CD4-positive, CD25-positive, alpha-beta regulatory T cell (primary cell): ENCODE measurements around the gene ENTPD7. TPM values are rescaled to one million over a fixed set of nuclear protein-coding genes. Genes with fewer than 3 reads are reported as not detected.
A peak's percentile ranks its signal among the peaks of the same experiment; 100 is the strongest.
"Not testable (repeated sequence)": the region's sequence is repeated elsewhere in the genome, so short reads cannot be mapped to it uniquely, and the experiment has no call there.

ENCODE experiments used
- ATAC-seq, 2 donors: fragments of 150-1000 bp; cut with Tn5 transposase; one replicate each; pipeline ENCODE4 v1.10.0; 2021; ENCODE audit warnings: low read depth in 2 of 2, moderate number of reproducible peaks in 2 of 2, moderate library complexity in 1 of 2
- DNase-seq, 3 donors: peaks; one replicate each; pipeline versions ENCODE4 v3.0.0 to v3.0.0-alpha.2; 2012 to 2022; ENCODE audit warnings: mixed read lengths in 1 of 3
- H3K27ac ChIP-seq: one replicate; pipeline ENCODE4 v1.7.0; 2013; ENCODE audit warnings: mild to moderate bottlenecking, low read length; ENCODE audit not compliant: insufficient read depth, poor library complexity, severe bottlenecking
- H3K27me3 ChIP-seq: one replicate; pipeline ENCODE4 v1.7.0; 2013; ENCODE audit warnings: low read length; ENCODE audit not compliant: control insufficient read depth, insufficient read depth
- H3K36me3 ChIP-seq: one replicate; pipeline ENCODE4 v1.7.0; 2013; ENCODE audit warnings: mild to moderate bottlenecking, low read length, moderate library complexity; ENCODE audit not compliant: control insufficient read depth, insufficient read depth
- H3K4me1 ChIP-seq: 2 replicates; pipeline ENCODE4 v1.7.0; 2013; ENCODE audit warnings: mild to moderate bottlenecking, low read length; ENCODE audit not compliant: insufficient read depth, control insufficient read depth, poor library complexity, severe bottlenecking
- H3K4me3 ChIP-seq: one replicate; pipeline ENCODE4 v1.7.0; 2013; ENCODE audit warnings: low read depth, mild to moderate bottlenecking, low read length, moderate library complexity
- H3K9me3 ChIP-seq, 2 experiments: 1 replicate in 1 of 2; 2 replicates in 1 of 2; pipeline ENCODE4 v1.7.0; 2013; ENCODE audit warnings: low read length in 2 of 2, mild to moderate bottlenecking in 1 of 2, moderate library complexity in 1 of 2; ENCODE audit not compliant: control insufficient read depth in 2 of 2
- H3K27ac Mint-ChIP-seq, 3 donors: one replicate each; pipeline ENCODE4 v1.8.0; 2020 to 2022; ENCODE audit warnings: mild to moderate bottlenecking in 3 of 3, mixed read lengths in 3 of 3, moderate library complexity in 2 of 3
- H3K27me3 Mint-ChIP-seq: one replicate; pipeline ENCODE4 v1.8.0; 2022; ENCODE audit warnings: mild to moderate bottlenecking, mixed read lengths
- H3K36me3 Mint-ChIP-seq: one replicate; pipeline ENCODE4 v1.8.0; 2020; ENCODE audit warnings: mixed read lengths
- H3K4me1 Mint-ChIP-seq, 4 donors: one replicate each; pipeline ENCODE4 v1.8.0; 2020 to 2022; ENCODE audit warnings: mixed read lengths in 4 of 4, mild to moderate bottlenecking in 1 of 4
- H3K4me3 Mint-ChIP-seq, 4 donors: one replicate each; pipeline ENCODE4 v1.8.0; 2020 to 2022; ENCODE audit warnings: mild to moderate bottlenecking in 4 of 4, mixed read lengths in 4 of 4, moderate library complexity in 3 of 4
- H3K9me3 Mint-ChIP-seq, 7 donors: one replicate each; pipeline ENCODE4 v1.8.0; 2020 to 2022; ENCODE audit warnings: mixed read lengths in 7 of 7, mild to moderate bottlenecking in 3 of 7, moderate library complexity in 2 of 7
- polyA plus RNA-seq, 4 donors: library from polyadenylated mRNA; unstranded; fragments of 300-500 nt; fragmentation: Illumina TruSeq; gene quantifications; one replicate each; pipeline ENCODE4 v1.2.3, GENCODE V29; 2021
- total RNA-seq: library from RNA; stranded (reverse); gene quantifications from one replicate; pipeline ENCODE4 v1.2.3, GENCODE V29; 2022

The ENTPD7 gene
- total and polyA plus RNA-seq, 5 donors from 2014 or later: 0.94 to 3.2 (median 1.4) TPM

GRCh38 chr10:99730026-99730425, 70.7 kb downstream of the ENTPD7 start:
- Histone ChIP-seq H3K27me3 (no peaks in the 10 kb centered on the region), H3K9me3 (no peaks in the 10 kb centered on the region), H3K36me3 (peaks cover 30% of the 10 kb centered on the region), H3K27ac (no peak overlapping the region), H3K4me1 (peaks cover 27% of the 10 kb centered on the region), H3K4me3 (no peak overlapping the region)
- peak overlapping the region in 1 of 4 donors; percentile 30 for H3K4me3 Mint-ChIP-seq
- peaks cover 6% of the 10 kb centered on the region for H3K27me3 Mint-ChIP-seq
- ATAC-seq (no peak), DNase-seq (no peak)
- peaks cover 20% of the 10 kb centered on the region for H3K36me3 Mint-ChIP-seq
- peaks cover 12 to 57% (median 29%) of the 10 kb centered on the region in 4 donors for H3K4me1 Mint-ChIP-seq
- no peak overlapping the region for H3K27ac Mint-ChIP-seq
- peaks cover 0 to 1% (median 0%) of the 10 kb centered on the region in 7 donors for H3K9me3 Mint-ChIP-seq

GRCh38 chr10:99731306-99732032, 72.2 kb downstream of the ENTPD7 start:
- ATAC-seq: no peak

GRCh38 chr10:99732033-99732842, 72.9 kb downstream of the ENTPD7 start, which contains the start of the genes COX15 and CUTC:
Gene COX15, minus strand, starts transcription at chr10:99732127. Its CDS starts 78 bp downstream, at chr10:99732049.
Gene CUTC, plus strand, starts transcription at chr10:99732234. Its CDS starts 115 bp downstream, at chr10:99732349.
- ATAC-seq (peak; percentile 87 to 88), DNase-seq (peak; percentile 93 to 97 (median 93))
- Mint-ChIP-seq H3K4me1 (peaks cover 18 to 70% (median 38%) of the 10 kb centered on the region in 4 donors), H3K27me3 (peaks cover 6% of the 10 kb centered on the region), H3K4me3 (peak within 1 kb of the TSS; percentile 96 to 100 (median 100)), H3K9me3 (peaks cover 0 to 1% (median 0%) of the 10 kb centered on the region in 7 donors), H3K27ac (peak within 1 kb of the TSS; percentile 98 to 100 (median 99)), H3K36me3 (peaks cover 20% of the 10 kb centered on the region)
- H3K4me1 ChIP-seq: peaks cover 33% of the 10 kb centered on the region
- H3K27ac ChIP-seq: peak within 1 kb of the TSS; percentile 88
- H3K9me3 ChIP-seq: no peaks in the 10 kb centered on the region
- no peaks in the 10 kb centered on the region for H3K27me3 ChIP-seq
- peaks cover 13% of the 10 kb centered on the region for H3K36me3 ChIP-seq
- H3K4me3 ChIP-seq: peak within 1 kb of the TSS; percentile 97

More at GRCh38 chr10:99731306-99732032, 72.2 kb downstream of the ENTPD7 start:
- Histone ChIP-seq H3K4me1 (peaks cover 32% of the 10 kb centered on the region), H3K9me3 (no peaks in the 10 kb centered on the region), H3K27me3 (no peaks in the 10 kb centered on the region), H3K36me3 (peaks cover 16% of the 10 kb centered on the region), H3K4me3 (peak overlapping the region; percentile 97), H3K27ac (peak overlapping the region; percentile 88)
- H3K36me3 Mint-ChIP-seq: peaks cover 18% of the 10 kb centered on the region
- H3K27ac Mint-ChIP-seq: peak overlapping the region; percentile 98 to 100 (median 99)
- H3K27me3 Mint-ChIP-seq: peaks cover 6% of the 10 kb centered on the region
- peaks cover 0 to 1% (median 0%) of the 10 kb centered on the region in 7 donors for H3K9me3 Mint-ChIP-seq
- peak overlapping the region; percentile 96 to 100 (median 100) for H3K4me3 Mint-ChIP-seq
- DNase-seq: no peak
- H3K4me1 Mint-ChIP-seq: peaks cover 15 to 68% (median 37%) of the 10 kb centered on the region in 4 donors

- peaks cover 24 to 73% (median 39%) of the 10 kb centered on the region in 4 donors for H3K4me1 Mint-ChIP-seq
- Histone ChIP-seq H3K27me3 (no peaks in the 10 kb centered on the region), H3K4me3 (peak overlapping the region; percentile 45), H3K9me3 (no peaks in the 10 kb centered on the region), H3K27ac (no peak overlapping the region), H3K4me1 (peaks cover 33% of the 10 kb centered on the region), H3K36me3 (peaks cover 14% of the 10 kb centered on the region)
- peaks cover 6% of the 10 kb centered on the region for H3K27me3 Mint-ChIP-seq
- ATAC-seq: no peak
- no peak for DNase-seq
- peak overlapping the region; percentile 83 to 96 (median 86) for H3K4me3 Mint-ChIP-seq
- H3K9me3 Mint-ChIP-seq: peaks cover 0 to 2% (median 0%) of the 10 kb centered on the region in 7 donors
- peak overlapping the region in 2 of 3 donors; percentile 4 to 98 for H3K27ac Mint-ChIP-seq
- H3K36me3 Mint-ChIP-seq: peaks cover 23% of the 10 kb centered on the region
Measured at GRCh38 chr10:99733366-99733765, 74.1 kb downstream of the ENTPD7 start.

- H3K27ac Mint-ChIP-seq, H3K27ac ChIP-seq, H3K4me3 ChIP-seq, H3K9me3 Mint-ChIP-seq, H3K9me3 ChIP-seq, DNase-seq, H3K27me3 ChIP-seq, H3K27me3 Mint-ChIP-seq, ATAC-seq: not testable (repeated sequence)
- Histone ChIP-seq H3K4me1 (peaks cover 33% of the 10 kb centered on the region), H3K36me3 (peaks cover 17% of the 10 kb centered on the region)
- H3K4me1 Mint-ChIP-seq: peaks cover 28 to 73% (median 38%) of the 10 kb centered on the region in 4 donors
- peak overlapping the region in 3 of 4 donors; percentile 41 to 96 (median 88) for H3K4me3 Mint-ChIP-seq
- H3K36me3 Mint-ChIP-seq: peaks cover 26% of the 10 kb centered on the region
Measured at GRCh38 chr10:99734111-99734510, 74.8 kb downstream of the ENTPD7 start.

DNA sequence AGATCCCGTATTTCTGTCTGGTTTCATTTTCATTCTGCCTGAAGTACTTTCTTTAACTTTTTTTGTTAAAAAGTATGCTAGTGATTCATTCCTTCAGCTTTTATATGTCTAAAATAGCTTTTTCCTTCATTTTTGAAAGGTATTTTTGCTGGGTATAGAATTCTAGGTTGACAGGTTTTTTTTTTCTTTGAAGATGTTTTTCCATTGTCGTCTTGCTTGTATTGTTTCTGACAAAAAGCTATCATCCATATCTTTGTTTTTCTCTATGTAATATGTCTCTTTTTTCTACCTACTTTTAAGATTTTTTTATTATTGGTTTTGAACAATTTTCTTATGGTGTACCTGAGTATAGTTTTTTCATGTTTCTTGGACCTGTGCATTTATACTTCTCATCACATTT, 81.0 kb downstream of the ENTPD7 start:
- H3K36me3 Mint-ChIP-seq: peaks cover 79% of the 10 kb centered on the region
- peaks cover 27 to 45% (median 38%) of the 10 kb centered on the region in 4 donors for H3K4me1 Mint-ChIP-seq
- Histone ChIP-seq H3K36me3 (peaks cover 77% of the 10 kb centered on the region), H3K27me3 (no peaks in the 10 kb centered on the region), H3K9me3 (peaks cover 20 to 21% of the 10 kb centered on the region in 2 experiments), H3K27ac (no peak overlapping the region), H3K4me3 (no peak overlapping the region), H3K4me1 (peaks cover 6% of the 10 kb centered on the region)
- no peaks in the 10 kb centered on the region for H3K27me3 Mint-ChIP-seq
- peaks cover 1 to 17% (median 7%) of the 10 kb centered on the region in 7 donors for H3K9me3 Mint-ChIP-seq
- no peak for ATAC-seq
- no peak overlapping the region for H3K4me3 Mint-ChIP-seq
- no peak overlapping the region for H3K27ac Mint-ChIP-seq
- DNase-seq: no peak

DNA sequence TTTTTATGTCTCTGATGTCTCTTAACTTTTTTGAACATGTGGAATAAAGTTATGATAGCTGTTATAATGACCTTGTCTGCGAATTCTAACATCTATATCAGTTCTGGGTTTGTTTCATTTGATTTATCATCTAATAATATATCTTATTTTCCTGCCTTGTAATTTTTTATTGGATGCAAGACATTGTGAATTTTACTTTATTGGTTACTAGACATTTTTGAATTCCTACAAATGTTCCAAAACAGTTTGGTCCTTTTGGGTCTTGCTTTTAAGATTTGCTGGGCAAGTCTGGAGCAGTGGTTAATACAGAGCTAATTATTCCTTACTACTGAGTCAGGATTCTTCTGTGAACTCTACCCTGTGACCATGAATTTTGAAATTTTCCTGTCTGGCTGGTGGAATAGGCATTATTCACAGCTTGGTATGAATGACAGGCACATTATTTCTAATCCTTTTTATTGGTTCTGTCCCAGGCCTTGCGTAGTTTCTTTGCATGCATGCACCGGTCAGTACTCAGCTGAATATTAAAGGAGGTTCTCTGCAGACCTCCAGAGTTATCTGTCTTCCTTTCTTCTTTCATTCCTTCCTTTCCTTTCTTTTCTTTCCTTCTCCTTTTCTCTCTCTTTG, 81.7 kb downstream of the ENTPD7 start:
- H3K4me1 ChIP-seq: peaks cover 5% of the 10 kb centered on the region
- no peak overlapping the region for H3K27ac ChIP-seq
- Mint-ChIP-seq H3K27me3 (no peaks in the 10 kb centered on the region), H3K9me3 (peaks cover 1 to 17% (median 7%) of the 10 kb centered on the region in 7 donors), H3K27ac (no peak overlapping the region), H3K36me3 (peaks cover 76% of the 10 kb centered on the region), H3K4me1 (peaks cover 22 to 38% (median 33%) of the 10 kb centered on the region in 4 donors), H3K4me3 (peak overlapping the region in 1 of 4 donors; percentile 3)
- no peaks in the 10 kb centered on the region for H3K27me3 ChIP-seq
- DNase-seq: no peak
- no peak overlapping the region for H3K4me3 ChIP-seq
- no peak for ATAC-seq
- peaks cover 84% of the 10 kb centered on the region for H3K36me3 ChIP-seq
- peaks cover 20 to 21% of the 10 kb centered on the region in 2 experiments for H3K9me3 ChIP-seq
